Measurements from ENCODE around the gene DNAJC27.

The DNAJC27 gene

GRCh38 chr2:24984912-24985311 lies 13.2 kb upstream of the DNAJC27 start:
- TF ChIP-seq CTCF (IDR thresholded peaks at IDR 0.05; ENCODE audit: insufficient read depth, low read depth, low read length, missing control alignments): no peak
- H3K4me3 ChIP-seq (ENCODE audit: low read length): no peak overlapping the region
- no peak for DNase-seq (ENCODE audit: low read depth)

- no peak for TF ChIP-seq CTCF (IDR thresholded peaks at IDR 0.05; ENCODE audit: insufficient read depth, low read depth, low read length, missing control alignments)
- no peak for DNase-seq (ENCODE audit: low read depth)
- no peak overlapping the region for H3K4me3 ChIP-seq (ENCODE audit: low read length)
Observed at GRCh38 chr2:24981411-24982136, 9.8 kb upstream of the DNAJC27 start.

GRCh38 chr2:24978661-24979060 lies 6.9 kb upstream of the DNAJC27 start:
- no peak for TF ChIP-seq CTCF (IDR thresholded peaks at IDR 0.05; ENCODE audit: insufficient read depth, low read depth, low read length, missing control alignments)
- no peak for DNase-seq (ENCODE audit: low read depth)
- H3K4me3 ChIP-seq (ENCODE audit: low read length): no peak overlapping the region

GRCh38 chr2:24977631-24978030 lies 5.9 kb upstream of the DNAJC27 start:
- H3K4me3 ChIP-seq (ENCODE audit: low read length): no peak overlapping the region
- no peak for TF ChIP-seq CTCF (IDR thresholded peaks at IDR 0.05; ENCODE audit: insufficient read depth, low read depth, low read length, missing control alignments)
- DNase-seq (ENCODE audit: low read depth): no peak

GRCh38 chr2:24973812-24974211 lies 2.1 kb upstream of the DNAJC27 start:
- H3K4me3 ChIP-seq (ENCODE audit: low read length): no peak overlapping the region
- DNase-seq (ENCODE audit: low read depth): no peak

GRCh38 chr2:24972315-24972961 lies 683 bp upstream of the DNAJC27 start:
- peak overlapping the region; percentile 79 for H3K4me3 ChIP-seq (ENCODE audit: low read length)
- DNase-seq (ENCODE audit: low read depth): peak; percentile 31
- TF ChIP-seq CTCF (IDR thresholded peaks at IDR 0.05; ENCODE audit: insufficient read depth, low read depth, low read length, missing control alignments): no peak

More at GRCh38 chr2:24973812-24974211, 2.1 kb upstream of the DNAJC27 start:
- no peak for TF ChIP-seq CTCF (IDR thresholded peaks at IDR 0.05; ENCODE audit: insufficient read depth, low read depth, low read length, missing control alignments)

DNA sequence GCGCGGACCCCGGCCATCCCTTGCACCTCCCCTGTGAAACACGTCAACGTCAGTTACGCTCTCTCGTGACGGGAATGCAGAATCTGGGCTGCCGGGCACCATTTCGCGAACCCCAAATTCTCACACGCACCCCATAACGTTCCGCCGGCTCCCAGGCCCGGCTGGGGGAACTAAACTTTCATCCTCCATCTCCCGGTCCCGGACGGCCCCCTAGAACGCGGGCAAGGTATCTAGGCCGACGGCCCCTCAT lies 544 bp downstream of the DNAJC27 start:
- DNase-seq (ENCODE audit: low read depth): no peak
- H3K4me3 ChIP-seq (ENCODE audit: low read length): peak overlapping the region; percentile 79
- no peak for TF ChIP-seq CTCF (IDR thresholded peaks at IDR 0.05; ENCODE audit: insufficient read depth, low read depth, low read length, missing control alignments)

Measured in epithelial cell of esophagus (primary cell).